Heart left ventricle (tissue), 16 donors: ENCODE results near the gene FGFRL1. TPM values are rescaled to one million over a fixed set of nuclear protein-coding genes. Genes with fewer than 3 reads are reported as not detected.

ENCODE experiments used
- ATAC-seq, 4 donors: fragments of 200-7000 bp; cut with Tn5 transposase; one replicate each; pipeline ENCODE4 v1.9.1; 2020 to 2022; ENCODE audit warnings: moderate library complexity in 4 of 4, mild to moderate bottlenecking in 3 of 4, moderate number of reproducible peaks in 1 of 4
- DNase-seq, 5 donors: peaks; one replicate each; pipeline ENCODE4 v3.0.0-alpha.2; 2020
- H3K27ac ChIP-seq, 12 donors: fragments of 200-600 bp; sonication (generic) in 4 of 12; one replicate each; pipeline versions ENCODE4 v1.5.0 to v1.8.0; 2016 to 2022; ENCODE audit warnings: mild to moderate bottlenecking in 2 of 12
- H3K27me3 ChIP-seq, 9 donors: fragments of 200-600 bp; sonication (generic) in 2 of 9; one replicate each; pipeline versions ENCODE4 v1.5.1 to v1.8.0; 2016 to 2022; ENCODE audit warnings: mild to moderate bottlenecking in 3 of 9
- H3K36me3 ChIP-seq, 9 donors: fragments of 200-600 bp; sonication (generic) in 2 of 9; one replicate each; pipeline versions ENCODE4 v1.5.0 to v1.8.0; 2018 to 2022; ENCODE audit warnings: mild to moderate bottlenecking in 2 of 9
- H3K4me1 ChIP-seq, 12 donors: fragments of 200-600 bp; sonication (generic) in 4 of 12; one replicate each; pipeline versions ENCODE4 v1.5.0 to v1.8.0; 2016 to 2022; ENCODE audit warnings: mild to moderate bottlenecking in 3 of 12
- H3K4me3 ChIP-seq, 12 donors: fragments of 200-600 bp; sonication (generic) in 4 of 12; one replicate each; pipeline versions ENCODE4 v1.5.0 to v1.8.0; 2017 to 2022; ENCODE audit warnings: mild to moderate bottlenecking in 9 of 12, moderate library complexity in 4 of 12
- H3K9me3 ChIP-seq, 12 donors: fragments of 200-600 bp; sonication (generic) in 4 of 12; one replicate each; pipeline versions ENCODE4 v1.5.0 to v1.8.0; 2016 to 2022; ENCODE audit warnings: mild to moderate bottlenecking in 1 of 12
- CTCF ChIP-seq, 12 donors: fragments of 200-600 bp; sonication (generic) in 4 of 12; IDR thresholded peaks; one replicate each; pipeline versions ENCODE4 v1.5.0 to v1.8.0; 2018 to 2022; ENCODE audit warnings: antibody characterized with exemption in 12 of 12, mild to moderate bottlenecking in 5 of 12
- POLR2A ChIP-seq, 2 donors: fragments of 450-650 bp; IDR thresholded peaks; one replicate each; pipeline ENCODE4 v1.6.1; 2017; ENCODE audit warnings: antibody characterized with exemption in 2 of 2, mild to moderate bottlenecking in 2 of 2, moderate library complexity in 2 of 2
- WGBS, 4 donors: extraction: QIAGEN DNeasy Blood & Tissue Kit in 2 of 4; methylation state at CpG; one replicate each; pipeline versions ENCODE4 v1.1.5 to v1.1.7; 2013 to 2018; 5-methylcytosine and 5-hydroxymethylcytosine counted together
- intact Hi-C, 10 donors: fragments of 100-400 bp; cut with DNase I; formaldehyde crosslinking; loops; one replicate each; pipeline versions ENCODE4 v1.11.1 to v1.14.2; 2022
- polyA plus RNA-seq, 2 donors: library from polyadenylated mRNA; stranded (reverse); fragments of 200-250 nt; gene quantifications; one replicate each; pipeline ENCODE4 v1.2.3, GENCODE V29; 2013
- total RNA-seq, 9 donors: library from RNA; depleted of rRNA in 2 of 9; stranded (reverse); fragments of >200 nt in 2 of 9; fragmentation: NEBNext Ultra II Directional in 3 of 9; extraction: Animal tissue kit (Norgen Biotek cat#: 25700) in 3 of 9; gene quantifications; one replicate each; pipeline versions ENCODE4 v1.1.0 to v1.2.4, GENCODE V29; 2016 to 2023
- donor health status: ischemic (EF 13 %, LVEDD 7.1; RV severe dilation, severe dysfunction).
- donor health status: healthy with polysubstance abuse.
- donor health status: DM: no; HTN: yes; CAD: no.
- donor health status: DM: no; HTN: no; CAD: no.
- donor health status: ischemic (EF 25% LVEDD 6.9; RV normal size, moderate dysfunction).
- donor health status: ischemic (EF 25% LVEDD 5.7; RV mildly dilated, moderate dysfunction).
- donor health status: healthy.
- donor health status: DM: yes; HTN: yes; CAD: no.
- donor health status: ischemic (EF 35%, LVEDD 5.7; RV mildly dilated, moderate dysfunction).
- donor health status: nonischemic (EF 11% LVEDD 7.7; RV severe dilation, severe dysfunction).
- donor health status: DM: yes; HTN: yes; CAD: no.
- donor health status: PGD.
- donor health status: ischemic (EF 29% LVEDD 5.4; RV normal size, mild dysfunction).
- donor health status: nonischemic (EF 23%, LVEDD 6.1; RV moderate dilation, normal function).

The FGFRL1 gene
- total and polyA plus RNA-seq, 11 donors, result 23.6 to 90.7 (median 30.6) TPM

GRCh38 chr4:1040344-1041146, 29.1 kb downstream of the FGFRL1 start:
- DNase-seq, result peak in 1 of 5 donors; percentile 33
- no peak overlapping the region for H3K27ac ChIP-seq
- H3K4me3 ChIP-seq, result no peak overlapping the region
- H3K36me3 ChIP-seq, result no peaks in the 10 kb centered on the region
- intact Hi-C loops, result no loop called here
- H3K4me1 ChIP-seq, result peaks cover 0 to 33% (median 14%) of the 10 kb centered on the region in 12 donors
- peaks cover 7 to 30% (median 20%) of the 10 kb centered on the region in 9 donors for H3K27me3 ChIP-seq
- TF ChIP-seq CTCF (IDR thresholded peaks at IDR 0.05), result no peak
- TF ChIP-seq POLR2A (IDR thresholded peaks at IDR 0.05), result no peak
- ATAC-seq, result no peak
- H3K9me3 ChIP-seq, result no peaks in the 10 kb centered on the region
- 87 to 93% (median 91%) methylated on average over 17 to 21 of the region's 21 CpGs for WGBS, 4 donors

GRCh38 chr4:1041147-1041935, 29.9 kb downstream of the FGFRL1 start:
- 28 to 50% (median 47%) methylated on average over 22 to 36 of the region's 36 CpGs for WGBS, 4 donors
- Histone ChIP-seq H3K4me3 (no peak overlapping the region), H3K27me3 (peaks cover 7 to 32% (median 22%) of the 10 kb centered on the region in 9 donors), H3K27ac (no peak overlapping the region), H3K9me3 (no peaks in the 10 kb centered on the region), H3K36me3 (no peaks in the 10 kb centered on the region), H3K4me1 (peaks cover 0 to 31% (median 14%) of the 10 kb centered on the region in 12 donors)
- intact Hi-C loops, result no loop called here
- no peak for ATAC-seq
- TF ChIP-seq POLR2A (IDR thresholded peaks at IDR 0.05), result no peak
- TF ChIP-seq CTCF (IDR thresholded peaks at IDR 0.05), result no peak
- DNase-seq, result peak in 1 of 5 donors; percentile 62

GRCh38 chr4:1041936-1042330, 30.5 kb downstream of the FGFRL1 start:
- TF ChIP-seq POLR2A (IDR thresholded peaks at IDR 0.05), result no peak
- TF ChIP-seq CTCF (IDR thresholded peaks at IDR 0.05), result no peak
- H3K4me1 ChIP-seq, result peaks cover 0 to 33% (median 15%) of the 10 kb centered on the region in 12 donors
- H3K36me3 ChIP-seq, result no peaks in the 10 kb centered on the region
- DNase-seq (peak in 2 of 5 donors; percentile 21 to 46), ATAC-seq (no peak)
- H3K27me3 ChIP-seq, result peaks cover 7 to 32% (median 22%) of the 10 kb centered on the region in 9 donors
- no peak overlapping the region for H3K4me3 ChIP-seq
- 43 to 62% (median 59%) methylated on average over 8 of the region's 8 CpGs for WGBS, 4 donors
- no peaks in the 10 kb centered on the region for H3K9me3 ChIP-seq
- intact Hi-C loops, result no loop called here
- no peak overlapping the region for H3K27ac ChIP-seq
